ENCODE measurements around the gene FLAD1. TPM values are rescaled to one million over a fixed set of nuclear protein-coding genes. Genes with fewer than 3 reads are reported as not detected.

The FLAD1 gene
- 53.5 and 58.2 TPM in 2 replicates for total RNA-seq (2014; rRNA removed; shearing (Covaris generic))
- polyA plus RNA-seq (2015; cell fraction: cytosol; rRNA removed): 64.7 and 67.3 TPM in 2 replicates
- 153 and 201 TPM in 2 replicates for polyA plus RNA-seq (2015; cell fraction: nucleus; rRNA removed)

GRCh38 chr1:154982897-154983648 is at the start of gene FLAD1:
Gene FLAD1, plus strand, starts transcription at chr1:154983344. Its CDS starts 351 bp downstream, at chr1:154983695.
- in situ Hi-C loops (cut with HindIII; ENCODE audit: low pct_unique_long_range_greater_than_20kb, low sequenced_read_pairs): no loop called here

GRCh38 chr1:154934358-154934948 is 48.7 kb upstream of the FLAD1 start:
- DNase-seq (ENCODE audit: low read depth, low spot score): no peak

More at GRCh38 chr1:154982897-154983648, at the start of gene FLAD1:
- peak; percentile 100 for DNase-seq (ENCODE audit: low read depth, low spot score)

GRCh38 chr1:154935749-154936554 is 47.2 kb upstream of the FLAD1 start:
- in situ Hi-C loops (cut with HindIII; ENCODE audit: low pct_unique_long_range_greater_than_20kb, low sequenced_read_pairs): no loop called here
- no peak for DNase-seq (ENCODE audit: low read depth, low spot score)

More at GRCh38 chr1:154934358-154934948, 48.7 kb upstream of the FLAD1 start:
- in situ Hi-C loops (cut with HindIII; ENCODE audit: low pct_unique_long_range_greater_than_20kb, low sequenced_read_pairs): no loop called here

- in situ Hi-C loops (cut with HindIII; ENCODE audit: low pct_unique_long_range_greater_than_20kb, low sequenced_read_pairs): no loop called here
- DNase-seq (ENCODE audit: low read depth, low spot score): peak; percentile 96
Measured at GRCh38 chr1:154936555-154937084, 46.5 kb upstream of the FLAD1 start, which contains the start of gene PMVK. Gene PMVK, minus strand, starts transcription at chr1:154936719. Its CDS starts 34 bp downstream, at chr1:154936685.

- in situ Hi-C loops (cut with HindIII; ENCODE audit: low pct_unique_long_range_greater_than_20kb, low sequenced_read_pairs): no loop called here
- DNase-seq (ENCODE audit: low read depth, low spot score): peak; percentile 95
Measured at GRCh38 chr1:154937085-154937987, 45.8 kb upstream of the FLAD1 start.

- in situ Hi-C loops (cut with HindIII; ENCODE audit: low pct_unique_long_range_greater_than_20kb, low sequenced_read_pairs): no loop called here
- no peak for DNase-seq (ENCODE audit: low read depth, low spot score)
Measured at GRCh38 chr1:154937988-154938386, 45.2 kb upstream of the FLAD1 start.

- in situ Hi-C loops (cut with HindIII; ENCODE audit: low pct_unique_long_range_greater_than_20kb, low sequenced_read_pairs): no loop called here
- no peak for DNase-seq (ENCODE audit: low read depth, low spot score)
Measured at GRCh38 chr1:154938604-154939399, 44.3 kb upstream of the FLAD1 start.

GRCh38 chr1:154940213-154940560 is 43.0 kb upstream of the FLAD1 start:
- in situ Hi-C loops (cut with HindIII; ENCODE audit: low pct_unique_long_range_greater_than_20kb, low sequenced_read_pairs): no loop called here
- DNase-seq (ENCODE audit: low read depth, low spot score): no peak

GRCh38 chr1:154940651-154941194 is 42.4 kb upstream of the FLAD1 start:
- DNase-seq (ENCODE audit: low read depth, low spot score): peak; percentile 71
- in situ Hi-C loops (cut with HindIII; ENCODE audit: low pct_unique_long_range_greater_than_20kb, low sequenced_read_pairs): no loop called here

- in situ Hi-C loops (cut with HindIII; ENCODE audit: low pct_unique_long_range_greater_than_20kb, low sequenced_read_pairs): no loop called here
- no peak for DNase-seq (ENCODE audit: low read depth, low spot score)
Measured at GRCh38 chr1:154941333-154942013, 41.7 kb upstream of the FLAD1 start.

GRCh38 chr1:154943649-154944400 is 39.3 kb upstream of the FLAD1 start:
- peak; percentile 59 for DNase-seq (ENCODE audit: low read depth, low spot score)
- in situ Hi-C loops (cut with HindIII; ENCODE audit: low pct_unique_long_range_greater_than_20kb, low sequenced_read_pairs): no loop called here

GRCh38 chr1:154944401-154945159 is 38.6 kb upstream of the FLAD1 start:
- in situ Hi-C loops (cut with HindIII; ENCODE audit: low pct_unique_long_range_greater_than_20kb, low sequenced_read_pairs): no loop called here
- DNase-seq (ENCODE audit: low read depth, low spot score): no peak

- no peak for DNase-seq (ENCODE audit: low read depth, low spot score)
- in situ Hi-C loops (cut with HindIII; ENCODE audit: low pct_unique_long_range_greater_than_20kb, low sequenced_read_pairs): no loop called here
Measured at GRCh38 chr1:154945160-154945961, 37.8 kb upstream of the FLAD1 start.

Measured in SK-MEL-5 (cell line).